Panc1 (cell line): ENCODE measurements around the gene SDK1.

Source experiments
- POLR2AphosphoS5 ChIP-seq: IDR thresholded peaks from 2 replicates; pipeline ENCODE4 v1.6.1; 2012; ENCODE audit warnings: mild to moderate bottlenecking, low read depth, low read length, moderate library complexity
- SIN3A ChIP-seq: IDR thresholded peaks from 2 replicates; pipeline ENCODE4 v1.6.1; 2012; ENCODE audit warnings: low read depth, mild to moderate bottlenecking, low read length, moderate library complexity, borderline replicate concordance; ENCODE audit not compliant: insufficient read depth
- TCF7L2 ChIP-seq: IDR thresholded peaks from 2 replicates; pipeline ENCODE4 v1.6.1; 2011; ENCODE audit warnings: mild to moderate bottlenecking, low read depth, low read length, inconsistent platforms
- TF ChIP-seq, protein P1 (sequence below): fragments of 450-650 bp; IDR thresholded peaks from 2 replicates; pipeline ENCODE4 v1.5.1; 2017; ENCODE audit warnings: mild to moderate bottlenecking
- TF ChIP-seq, protein P2 (sequence below), 2 experiments: IDR thresholded peaks; 2 replicates each; pipeline ENCODE4 v1.6.1; 2011 to 2012; ENCODE audit warnings: low read depth in 2 of 2, control low read depth in 1 of 2, low read length in 1 of 2, mild to moderate bottlenecking in 1 of 2, moderate library complexity in 1 of 2; ENCODE audit not compliant: insufficient read depth in 1 of 2

DNA sequence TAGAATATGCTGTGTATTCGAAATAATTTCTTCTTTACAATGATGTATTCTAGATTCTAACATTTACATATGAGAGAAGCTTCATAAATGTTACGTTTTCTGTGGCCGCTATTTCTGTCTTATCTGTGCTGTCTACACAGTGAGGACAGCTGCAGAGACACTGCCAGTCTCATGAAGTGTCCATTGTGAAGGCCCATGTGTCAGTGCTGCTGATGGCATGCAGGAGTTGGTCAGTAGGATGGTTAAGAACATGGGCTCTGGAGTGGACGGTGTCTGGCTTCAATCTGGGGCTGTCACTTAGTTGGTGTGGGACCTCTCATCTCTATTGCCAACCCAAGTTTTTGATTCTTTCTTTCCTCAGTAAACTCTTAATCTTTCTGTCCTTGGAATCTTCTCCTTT, 137.3 kb downstream of the SDK1 start:
- TF ChIP-seq, protein P1, sequence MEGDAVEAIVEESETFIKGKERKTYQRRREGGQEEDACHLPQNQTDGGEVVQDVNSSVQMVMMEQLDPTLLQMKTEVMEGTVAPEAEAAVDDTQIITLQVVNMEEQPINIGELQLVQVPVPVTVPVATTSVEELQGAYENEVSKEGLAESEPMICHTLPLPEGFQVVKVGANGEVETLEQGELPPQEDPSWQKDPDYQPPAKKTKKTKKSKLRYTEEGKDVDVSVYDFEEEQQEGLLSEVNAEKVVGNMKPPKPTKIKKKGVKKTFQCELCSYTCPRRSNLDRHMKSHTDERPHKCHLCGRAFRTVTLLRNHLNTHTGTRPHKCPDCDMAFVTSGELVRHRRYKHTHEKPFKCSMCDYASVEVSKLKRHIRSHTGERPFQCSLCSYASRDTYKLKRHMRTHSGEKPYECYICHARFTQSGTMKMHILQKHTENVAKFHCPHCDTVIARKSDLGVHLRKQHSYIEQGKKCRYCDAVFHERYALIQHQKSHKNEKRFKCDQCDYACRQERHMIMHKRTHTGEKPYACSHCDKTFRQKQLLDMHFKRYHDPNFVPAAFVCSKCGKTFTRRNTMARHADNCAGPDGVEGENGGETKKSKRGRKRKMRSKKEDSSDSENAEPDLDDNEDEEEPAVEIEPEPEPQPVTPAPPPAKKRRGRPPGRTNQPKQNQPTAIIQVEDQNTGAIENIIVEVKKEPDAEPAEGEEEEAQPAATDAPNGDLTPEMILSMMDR = no peak
- TF ChIP-seq TCF7L2 = no peak
- TF ChIP-seq POLR2AphosphoS5 = no peak
- TF ChIP-seq SIN3A = no peak
- TF ChIP-seq, protein P2, sequence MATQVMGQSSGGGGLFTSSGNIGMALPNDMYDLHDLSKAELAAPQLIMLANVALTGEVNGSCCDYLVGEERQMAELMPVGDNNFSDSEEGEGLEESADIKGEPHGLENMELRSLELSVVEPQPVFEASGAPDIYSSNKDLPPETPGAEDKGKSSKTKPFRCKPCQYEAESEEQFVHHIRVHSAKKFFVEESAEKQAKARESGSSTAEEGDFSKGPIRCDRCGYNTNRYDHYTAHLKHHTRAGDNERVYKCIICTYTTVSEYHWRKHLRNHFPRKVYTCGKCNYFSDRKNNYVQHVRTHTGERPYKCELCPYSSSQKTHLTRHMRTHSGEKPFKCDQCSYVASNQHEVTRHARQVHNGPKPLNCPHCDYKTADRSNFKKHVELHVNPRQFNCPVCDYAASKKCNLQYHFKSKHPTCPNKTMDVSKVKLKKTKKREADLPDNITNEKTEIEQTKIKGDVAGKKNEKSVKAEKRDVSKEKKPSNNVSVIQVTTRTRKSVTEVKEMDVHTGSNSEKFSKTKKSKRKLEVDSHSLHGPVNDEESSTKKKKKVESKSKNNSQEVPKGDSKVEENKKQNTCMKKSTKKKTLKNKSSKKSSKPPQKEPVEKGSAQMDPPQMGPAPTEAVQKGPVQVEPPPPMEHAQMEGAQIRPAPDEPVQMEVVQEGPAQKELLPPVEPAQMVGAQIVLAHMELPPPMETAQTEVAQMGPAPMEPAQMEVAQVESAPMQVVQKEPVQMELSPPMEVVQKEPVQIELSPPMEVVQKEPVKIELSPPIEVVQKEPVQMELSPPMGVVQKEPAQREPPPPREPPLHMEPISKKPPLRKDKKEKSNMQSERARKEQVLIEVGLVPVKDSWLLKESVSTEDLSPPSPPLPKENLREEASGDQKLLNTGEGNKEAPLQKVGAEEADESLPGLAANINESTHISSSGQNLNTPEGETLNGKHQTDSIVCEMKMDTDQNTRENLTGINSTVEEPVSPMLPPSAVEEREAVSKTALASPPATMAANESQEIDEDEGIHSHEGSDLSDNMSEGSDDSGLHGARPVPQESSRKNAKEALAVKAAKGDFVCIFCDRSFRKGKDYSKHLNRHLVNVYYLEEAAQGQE (IDR thresholded peaks at IDR 0.05; ENCODE audit: insufficient read depth in 1 of 2, low read depth in 2 of 2, low read length in 1 of 2) = no peak
